ENCODE data around the gene MRPL14. TPM values are rescaled to one million over a fixed set of nuclear protein-coding genes. Genes with fewer than 3 reads are reported as not detected.

The MRPL14 gene
- total RNA-seq, 2 experiments from 2014 or later: 44.1 to 51.6 TPM

DNA sequence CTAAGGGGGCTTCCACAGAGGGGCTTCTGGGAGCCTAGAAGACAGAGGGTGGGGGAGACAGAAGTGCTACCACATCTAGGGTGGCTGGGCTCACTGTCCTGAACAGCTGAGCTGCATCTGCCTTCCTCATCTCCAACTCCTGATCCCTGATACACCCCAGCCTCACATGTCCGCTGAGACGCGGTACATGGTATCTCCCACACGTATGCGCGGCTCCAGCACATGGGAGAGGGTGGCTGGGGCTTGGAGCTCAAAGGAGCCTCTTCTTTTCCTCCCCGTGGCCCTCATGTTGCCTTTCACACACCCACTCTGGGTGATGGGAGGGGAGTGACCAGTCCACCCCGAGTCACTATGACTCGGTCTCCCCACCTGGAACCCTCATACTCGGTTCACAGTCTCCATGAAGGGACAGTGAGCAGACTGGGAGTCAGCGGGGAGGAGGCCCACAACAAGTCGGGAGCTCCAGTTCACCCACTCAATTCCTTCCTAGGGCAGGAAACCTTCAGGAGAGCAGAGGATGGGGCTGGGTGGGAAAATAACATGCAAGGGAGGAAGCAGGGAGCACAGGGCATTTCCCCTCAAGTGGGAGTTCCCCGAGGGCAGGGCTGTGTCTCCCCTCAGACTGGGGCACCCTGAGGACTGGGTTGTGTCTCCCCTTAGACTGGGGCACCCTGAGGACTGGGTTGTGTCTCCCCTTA is 61.7 kb downstream of the MRPL14 start:
- peaks cover 11% of the 10 kb centered on the region for H3K4me1 Mint-ChIP-seq
- no peak overlapping the region for H3K27ac Mint-ChIP-seq
- H3K36me3 Mint-ChIP-seq: no peaks in the 10 kb centered on the region
- no peak for DNase-seq
- no peak overlapping the region for H3K4me3 Mint-ChIP-seq
- no peak for ATAC-seq (ENCODE audit: low read depth)
- H3K9me3 Mint-ChIP-seq: no peaks in the 10 kb centered on the region
- POLR2A ChIA-PET: interaction anchor here (1.3 kb wide), 1 partner anchor 13 kb away, joined by 3 read pairs; no protein-coding TSS in a partner anchor
- H3K27me3 Mint-ChIP-seq: peaks cover 1% of the 10 kb centered on the region

GRCh38 chr6:44064948-44065272 is 62.3 kb downstream of the MRPL14 start:
- Mint-ChIP-seq H3K27me3 (peaks cover 1% of the 10 kb centered on the region), H3K9me3 (no peaks in the 10 kb centered on the region), H3K27ac (no peak overlapping the region), H3K4me1 (peaks cover 14% of the 10 kb centered on the region), H3K36me3 (peaks cover 4% of the 10 kb centered on the region), H3K4me3 (no peak overlapping the region)
- POLR2A ChIA-PET: interaction anchor here (1.4 kb wide), 1 partner anchor 8 kb away, joined by 3 read pairs; no protein-coding TSS in a partner anchor
- no peak for DNase-seq
- ATAC-seq (ENCODE audit: low read depth): no peak

- DNase-seq: no peak
- POLR2A ChIA-PET: interaction anchor here (1.4 kb wide), 1 partner anchor 9 kb away, joined by 3 read pairs; no protein-coding TSS in a partner anchor
- Mint-ChIP-seq H3K27me3 (peaks cover 1% of the 10 kb centered on the region), H3K36me3 (peaks cover 6% of the 10 kb centered on the region), H3K4me1 (peaks cover 17% of the 10 kb centered on the region), H3K9me3 (no peaks in the 10 kb centered on the region), H3K27ac (peak overlapping the region; percentile 0), H3K4me3 (no peak overlapping the region)
- peak; percentile 46 for ATAC-seq (ENCODE audit: low read depth)
Measured at GRCh38 chr6:44064089-44064947, 62.9 kb downstream of the MRPL14 start.

DNA sequence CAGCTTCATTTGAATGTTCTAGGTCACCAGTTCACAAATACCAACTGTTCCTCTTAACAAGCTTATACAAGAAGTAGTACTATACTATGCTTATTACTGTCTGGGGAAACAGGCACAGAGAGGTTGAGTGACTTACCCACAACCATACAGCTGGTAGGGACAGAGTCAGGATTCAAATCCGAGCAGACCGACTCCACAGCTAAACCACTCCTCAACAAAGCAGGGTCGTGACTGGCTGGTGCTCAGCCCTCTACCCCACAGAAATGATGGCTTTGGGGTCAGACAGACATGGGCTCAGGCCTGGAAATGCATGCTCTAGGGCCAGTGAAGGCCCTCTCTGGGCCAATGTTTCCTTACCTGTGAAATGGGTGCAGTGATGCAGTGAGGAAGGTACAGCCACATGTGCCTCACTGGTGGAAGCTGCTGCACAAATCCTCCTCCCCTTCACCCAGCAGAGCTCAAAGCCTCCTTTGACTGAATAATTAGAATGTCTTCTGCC is 63.6 kb downstream of the MRPL14 start:
- no peak overlapping the region for H3K4me3 Mint-ChIP-seq
- H3K36me3 Mint-ChIP-seq: peaks cover 6% of the 10 kb centered on the region
- no peaks in the 10 kb centered on the region for H3K9me3 Mint-ChIP-seq
- no peak for ATAC-seq (ENCODE audit: low read depth)
- DNase-seq: no peak
- peaks cover 2% of the 10 kb centered on the region for H3K27me3 Mint-ChIP-seq
- no peak overlapping the region for H3K27ac Mint-ChIP-seq
- POLR2A ChIA-PET: interaction anchor here (1.4 kb wide), 1 partner anchor 10 kb away, joined by 3 read pairs; no protein-coding TSS in a partner anchor
- peaks cover 23% of the 10 kb centered on the region for H3K4me1 Mint-ChIP-seq

Other genes with a start within 250 kb of the MRPL14 start
- 10 to 100 TPM; 20.8 to 21.8 TPM for gene TMEM63B, start 102 bp upstream of the MRPL14 start, total RNA-seq
- gene CAPN11, start 31.4 kb upstream of the MRPL14 start, total RNA-seq: not detected
- not detected for gene MYMX, start 89.5 kb upstream of the MRPL14 start, total RNA-seq
- gene SLC29A1, start 96.1 kb upstream of the MRPL14 start, total RNA-seq: 10 to 100 TPM; 22.5 to 24.0 TPM
- gene HSP90AB1, start 119.6 kb upstream of the MRPL14 start, total RNA-seq: 100 to 1,000 TPM; 453 to 466 TPM
- 10 to 100 TPM; 28.4 TPM for gene SLC35B2, start 130.1 kb upstream of the MRPL14 start, total RNA-seq
- gene NFKBIE, start 138.1 kb upstream of the MRPL14 start, total RNA-seq: 10 to 100 TPM; 14.0 to 14.3 TPM
- not detected for gene TMEM151B, start 143.0 kb upstream of the MRPL14 start, total RNA-seq
- 10 to 100 TPM; 23.0 to 23.2 TPM for gene AARS2, start 185.9 kb upstream of the MRPL14 start, total RNA-seq
- gene SPATS1, start 215.2 kb upstream of the MRPL14 start, total RNA-seq: not detected

All from activated naive CD8-positive, alpha-beta T cell treated with anti-CD3 and anti-CD28 coated beads, Interleukin-2, amount 10 ng/mL, durations not matched to agents 7 days and 5 days (primary cell).